SIG-M5 (cell line): ENCODE data around the gene NCF1.
"Not testable (repeated sequence)": the region's sequence is repeated elsewhere in the genome, so short reads cannot be mapped to it uniquely, and the experiment has no call there.

Source experiments
- DNase-seq: peaks from one replicate; lab custom pipeline; 2025; lab: John Stamatoyannopoulos, UW

NCF1 gene

GRCh38 chr7:74773760-74774750, at the start of gene NCF1:
Gene NCF1 (plus strand): TSS chr7:74774011. CDS start chr7:74774032, 21 bp downstream.
- DNase-seq: not testable (repeated sequence)

DNA sequence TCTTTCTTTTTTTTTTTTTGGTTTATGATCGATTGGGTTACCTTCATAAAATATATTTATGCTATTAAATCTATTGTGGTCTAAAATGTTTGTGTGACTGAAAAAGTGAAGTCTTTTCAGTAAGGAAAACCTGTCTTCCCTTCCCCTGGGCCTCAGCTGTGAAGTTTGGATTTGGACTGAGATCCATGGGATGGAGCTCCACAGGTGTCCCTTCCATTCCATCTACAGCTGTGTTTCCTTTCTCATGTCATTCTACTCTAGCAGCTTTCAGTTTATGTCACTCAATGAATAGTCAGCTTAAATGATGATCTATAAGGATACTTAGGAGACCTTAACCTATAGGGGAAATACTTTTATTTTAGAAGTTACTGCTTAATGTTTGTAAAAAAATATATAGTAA, 48.0 kb upstream of the NCF1 start:
- DNase-seq: no peak

- DNase-seq: no peak
Observed at GRCh38 chr7:74726309-74727101, 47.3 kb upstream of the NCF1 start.

GRCh38 chr7:74728686-74729085, 45.1 kb upstream of the NCF1 start:
- DNase-seq: not testable (repeated sequence)

DNA sequence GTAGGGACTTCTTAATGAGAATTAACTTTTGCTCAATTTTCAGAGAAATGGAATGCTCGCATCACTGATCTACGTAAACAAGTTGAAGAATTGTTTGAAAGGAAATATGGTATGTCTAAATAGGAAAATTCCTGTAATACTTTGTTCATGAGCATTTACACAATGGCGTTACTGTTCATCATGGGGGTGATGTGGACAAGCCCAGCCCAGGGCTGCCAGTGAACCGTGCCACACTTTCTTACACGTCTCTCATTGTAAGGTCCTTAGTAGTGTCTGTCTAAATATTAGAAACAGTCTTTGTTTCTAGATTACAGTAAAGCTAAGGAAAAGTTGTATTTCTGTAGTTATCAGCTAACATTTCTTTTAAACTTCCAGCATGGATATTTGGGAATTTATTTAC, 43.6 kb upstream of the NCF1 start:
- DNase-seq: not testable (repeated sequence)

GRCh38 chr7:74739974-74740703, 33.7 kb upstream of the NCF1 start:
- not testable (repeated sequence) for DNase-seq

DNA sequence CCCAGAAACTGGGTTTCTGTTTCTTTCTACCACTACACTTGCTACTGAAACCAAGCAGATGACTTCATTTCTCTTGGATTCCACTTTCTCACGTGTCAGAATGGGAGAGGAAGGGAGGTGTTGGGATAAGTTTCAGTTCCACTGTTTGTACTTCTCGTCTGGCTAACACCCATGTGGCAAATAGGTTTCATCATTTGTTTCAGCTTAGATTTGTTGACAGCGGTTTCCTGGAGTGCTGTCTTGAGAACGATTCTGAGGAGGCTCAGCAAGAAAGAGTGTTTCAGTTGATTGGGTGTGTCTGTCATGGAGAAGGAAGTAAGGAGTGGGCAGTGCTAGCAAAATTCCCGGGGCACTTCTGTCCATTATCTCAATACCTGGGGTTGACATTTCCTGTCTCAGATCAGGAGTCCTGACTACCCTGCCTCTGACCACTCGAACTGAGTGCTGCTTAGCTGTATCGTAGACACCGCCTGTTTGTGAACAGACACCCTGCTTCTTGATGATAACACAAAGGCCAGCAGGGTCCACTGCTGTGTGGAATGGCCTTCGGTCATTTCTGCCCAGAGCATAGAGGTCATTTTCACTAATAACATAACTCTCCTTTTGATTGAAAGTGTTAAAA, 29.8 kb upstream of the NCF1 start:
- DNase-seq: not testable (repeated sequence)

- not testable (repeated sequence) for DNase-seq
Observed at GRCh38 chr7:74753921-74754482, 19.8 kb upstream of the NCF1 start.

- DNase-seq: not testable (repeated sequence)
Observed at GRCh38 chr7:74756673-74757072, 17.1 kb upstream of the NCF1 start.

DNA sequence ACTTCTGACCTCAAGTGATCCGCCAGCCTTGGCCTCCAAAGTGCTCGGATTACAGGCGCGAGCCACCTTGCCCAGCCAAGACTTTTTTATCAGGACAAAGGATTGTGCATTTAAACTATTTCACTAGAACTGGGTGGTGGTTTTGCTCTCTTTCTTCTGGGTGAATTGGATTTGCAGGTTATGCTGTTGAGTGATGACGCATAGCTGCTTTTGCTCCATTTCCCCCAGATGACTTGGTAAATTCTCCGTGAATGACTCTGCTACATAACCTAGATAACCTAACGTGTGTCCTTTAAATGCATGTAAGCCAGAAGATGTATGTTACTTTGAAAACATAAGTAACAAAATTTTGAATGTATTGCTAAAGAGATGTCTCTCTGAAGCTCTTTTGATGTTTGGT, 15.5 kb upstream of the NCF1 start:
- not testable (repeated sequence) for DNase-seq

- not testable (repeated sequence) for DNase-seq
Observed at GRCh38 chr7:74758982-74759381, 14.8 kb upstream of the NCF1 start.

GRCh38 chr7:74765205-74765918, 8.4 kb upstream of the NCF1 start:
- not testable (repeated sequence) for DNase-seq

DNA sequence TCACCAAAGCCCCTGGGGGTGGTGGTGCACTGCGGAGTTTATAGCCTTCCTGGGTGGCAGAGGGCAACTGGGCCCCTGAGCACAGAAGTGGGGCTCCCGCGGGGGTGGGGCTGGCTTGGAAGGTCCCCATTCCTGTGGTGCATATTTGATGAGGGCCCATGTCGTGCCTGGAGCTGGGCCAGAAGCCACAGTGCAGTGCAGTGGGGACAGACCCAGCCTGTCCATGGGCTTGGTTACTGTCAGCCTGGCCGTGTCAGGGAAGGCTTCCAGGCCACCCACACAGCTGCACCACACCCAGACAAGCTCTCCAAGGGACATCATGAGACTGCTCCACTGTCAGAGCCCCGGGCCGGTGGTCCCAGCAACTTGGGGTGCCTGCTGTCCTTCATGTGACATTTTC, 7.3 kb upstream of the NCF1 start:
- not testable (repeated sequence) for DNase-seq

DNA sequence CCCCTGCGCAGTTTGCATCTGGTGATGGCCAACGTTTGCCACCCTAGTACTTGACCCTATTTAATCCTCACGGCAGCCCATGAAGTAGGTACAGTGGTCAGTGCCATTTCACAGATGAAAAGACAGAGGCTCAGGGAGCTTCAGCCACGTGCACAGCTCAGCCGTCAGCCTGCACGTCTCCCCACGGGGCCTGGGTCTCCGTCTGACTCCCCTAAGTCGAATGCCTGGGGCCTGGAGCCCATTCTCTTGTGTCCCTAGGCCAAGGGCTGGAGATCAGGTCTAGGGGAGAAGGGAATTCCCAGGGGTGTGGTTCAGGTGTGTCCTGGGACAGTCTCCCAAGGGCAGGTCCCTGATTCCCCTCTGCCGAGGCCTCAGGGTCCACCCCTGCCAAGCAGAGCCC, 6.8 kb upstream of the NCF1 start:
- not testable (repeated sequence) for DNase-seq

DNA sequence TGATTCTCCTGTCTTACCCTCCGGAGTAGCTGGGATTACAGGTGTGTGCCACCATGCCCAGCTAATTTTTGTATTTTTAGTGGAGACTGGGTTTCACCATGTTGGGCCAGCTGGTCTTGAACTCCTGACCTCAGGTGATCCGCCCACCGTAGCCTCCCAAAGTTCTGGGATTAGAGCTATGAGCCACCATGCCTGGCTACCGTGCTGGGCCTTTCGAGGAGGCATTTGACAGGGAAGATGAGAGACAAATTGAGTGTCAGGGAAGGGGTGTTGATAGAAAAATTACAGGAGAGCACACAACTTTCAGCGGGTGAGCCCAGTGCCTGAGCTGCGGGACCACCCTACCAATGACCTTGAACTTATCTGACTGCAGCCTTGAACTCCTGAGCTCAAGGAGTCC, 3.7 kb upstream of the NCF1 start:
- not testable (repeated sequence) for DNase-seq

- not testable (repeated sequence) for DNase-seq
Observed at GRCh38 chr7:74772093-74772492, 1.7 kb upstream of the NCF1 start.

GRCh38 chr7:74775111-74775510, 1.3 kb downstream of the NCF1 start:
- not testable (repeated sequence) for DNase-seq

DNA sequence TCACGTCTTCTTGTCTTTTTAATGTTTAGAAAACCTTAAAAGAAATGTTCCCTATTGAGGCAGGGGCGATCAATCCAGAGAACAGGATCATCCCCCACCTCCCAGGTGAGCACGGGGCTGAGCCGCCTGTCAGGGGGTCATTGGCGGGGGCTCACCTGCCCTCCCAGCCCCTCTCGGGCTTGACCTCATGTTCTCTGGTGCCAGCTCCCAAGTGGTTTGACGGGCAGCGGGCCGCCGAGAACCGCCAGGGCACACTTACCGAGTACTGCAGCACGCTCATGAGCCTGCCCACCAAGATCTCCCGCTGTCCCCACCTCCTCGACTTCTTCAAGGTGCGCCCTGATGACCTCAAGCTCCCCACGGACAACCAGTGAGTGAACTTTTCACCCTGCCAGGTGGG, 5.2 kb downstream of the NCF1 start:
- not testable (repeated sequence) for DNase-seq

- DNase-seq: not testable (repeated sequence)
Observed at GRCh38 chr7:74781746-74782145, 7.9 kb downstream of the NCF1 start.

DNA sequence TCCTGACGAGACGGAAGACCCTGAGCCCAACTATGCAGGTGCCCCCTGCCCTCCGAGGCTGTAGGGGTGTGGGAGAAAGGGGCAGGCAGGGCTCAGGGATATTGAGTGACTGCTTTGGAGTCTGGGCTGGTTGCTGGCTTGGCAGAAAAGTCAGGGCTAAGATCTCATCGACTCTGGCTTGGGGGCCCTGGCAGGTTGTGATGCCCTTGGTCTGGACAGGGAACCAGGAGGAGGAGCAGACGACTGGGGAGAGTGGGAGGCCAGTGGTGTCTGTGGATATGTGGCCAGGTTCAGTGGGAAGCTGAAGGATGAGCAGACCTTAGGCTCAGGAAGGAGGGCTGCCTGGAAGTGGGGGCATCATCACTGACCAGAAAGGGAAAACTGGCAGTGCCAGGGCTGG, 9.8 kb downstream of the NCF1 start:
- not testable (repeated sequence) for DNase-seq
